ENCODE data around the gene SKI. TPM values are rescaled to one million over a fixed set of nuclear protein-coding genes. Genes with fewer than 3 reads are reported as not detected.

Gene SKI
- total RNA-seq, 2 experiments from 2014 or later = 4.7 to 11.7 TPM

DNA sequence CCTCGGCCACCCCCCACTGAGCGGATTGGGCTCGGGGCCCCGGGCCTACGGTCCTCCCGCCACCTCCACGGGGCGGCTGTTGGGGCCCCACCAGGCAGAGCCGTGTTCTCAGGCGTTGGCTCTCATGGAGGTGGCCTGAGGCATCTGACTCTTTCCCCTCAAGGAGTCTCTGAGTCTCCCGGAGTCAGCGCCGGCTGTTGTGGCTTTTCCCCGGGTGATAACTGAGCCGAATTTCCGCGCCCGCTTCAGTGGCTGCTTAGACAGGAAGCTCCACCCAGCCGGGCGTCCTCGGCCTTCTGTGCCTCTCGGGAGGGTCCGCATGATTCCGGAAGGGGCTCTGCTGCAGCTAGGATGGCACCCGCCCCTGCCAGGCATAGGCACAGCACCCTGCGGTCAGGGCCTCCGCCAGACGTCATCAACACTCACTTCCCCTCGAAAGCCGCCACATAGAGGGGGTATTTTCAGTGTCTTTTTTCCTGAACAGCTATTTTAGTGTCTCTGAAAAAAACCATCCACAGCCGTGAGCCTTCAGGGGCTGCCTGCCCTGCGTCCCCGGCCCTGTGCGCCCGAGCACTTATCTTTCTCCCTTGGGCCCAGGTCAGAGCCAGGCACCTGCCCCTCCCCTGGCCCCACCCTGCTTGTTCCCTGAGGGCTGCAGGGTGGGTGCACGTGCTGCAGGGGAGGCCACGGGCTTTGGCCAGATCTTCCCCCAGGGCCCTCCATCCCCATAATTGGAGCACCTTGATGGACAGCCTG lies 72.9 kb downstream of the SKI start:
- Histone ChIP-seq H3K4me3 (ENCODE audit: low read depth, low read length, poor library complexity, severe bottlenecking) (peak overlapping the region; percentile 63), H4K20me1 (ENCODE audit: insufficient read depth, low read length) (no peaks in the 10 kb centered on the region), H2AFZ (ENCODE audit: low read length) (peak overlapping the region; percentile 33; the same call in 1 of the 2 replicates), H3K79me2 (ENCODE audit: insufficient read depth, low read depth, low read length) (no peaks in the 10 kb centered on the region), H3K4me2 (ENCODE audit: low read length) (peak overlapping the region; percentile 96), H3K36me3 (ENCODE audit: insufficient read depth, low read length) (no peaks in the 10 kb centered on the region), H3K9me2 (ENCODE audit: insufficient read depth, low read length) (no peaks in the 10 kb centered on the region), H3K9me3 (ENCODE audit: low read length) (no peaks in the 10 kb centered on the region), H3K4me1 (ENCODE audit: insufficient read depth, low read length, poor library complexity, severe bottlenecking) (peaks cover 26% of the 10 kb centered on the region), H3K27ac (ENCODE audit: low read depth, low read length, poor library complexity, severe bottlenecking) (peak overlapping the region; percentile 84)
- intact Hi-C loops (cut with micrococcal nuclease; ENCODE audit: unreplicated experiment) = loop anchor here (2.0 to 5.0 kb wide), 2 partner anchors 42 to 104 kb away; no protein-coding TSS in a partner anchor
- peak; percentile 90 for DNase-seq (ENCODE audit: low spot score)
- BruUV-seq (replicated peaks) = no TSS peak
- CTCF ChIA-PET (ENCODE audit: unreplicated experiment) = no interaction called here
- POLR2A ChIA-PET = interaction anchor here (0.7 to 0.9 kb wide), 2 partner anchors 11 to 69 kb away, joined by 3 to 4 read pairs; no protein-coding TSS in a partner anchor
- TF ChIP-seq, protein P1, sequence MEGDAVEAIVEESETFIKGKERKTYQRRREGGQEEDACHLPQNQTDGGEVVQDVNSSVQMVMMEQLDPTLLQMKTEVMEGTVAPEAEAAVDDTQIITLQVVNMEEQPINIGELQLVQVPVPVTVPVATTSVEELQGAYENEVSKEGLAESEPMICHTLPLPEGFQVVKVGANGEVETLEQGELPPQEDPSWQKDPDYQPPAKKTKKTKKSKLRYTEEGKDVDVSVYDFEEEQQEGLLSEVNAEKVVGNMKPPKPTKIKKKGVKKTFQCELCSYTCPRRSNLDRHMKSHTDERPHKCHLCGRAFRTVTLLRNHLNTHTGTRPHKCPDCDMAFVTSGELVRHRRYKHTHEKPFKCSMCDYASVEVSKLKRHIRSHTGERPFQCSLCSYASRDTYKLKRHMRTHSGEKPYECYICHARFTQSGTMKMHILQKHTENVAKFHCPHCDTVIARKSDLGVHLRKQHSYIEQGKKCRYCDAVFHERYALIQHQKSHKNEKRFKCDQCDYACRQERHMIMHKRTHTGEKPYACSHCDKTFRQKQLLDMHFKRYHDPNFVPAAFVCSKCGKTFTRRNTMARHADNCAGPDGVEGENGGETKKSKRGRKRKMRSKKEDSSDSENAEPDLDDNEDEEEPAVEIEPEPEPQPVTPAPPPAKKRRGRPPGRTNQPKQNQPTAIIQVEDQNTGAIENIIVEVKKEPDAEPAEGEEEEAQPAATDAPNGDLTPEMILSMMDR (conservative IDR thresholded peaks at IDR 0.05; ENCODE audit: low read length) = no peak
- TF ChIP-seq EZH2phosphoT487 (IDR thresholded peaks at IDR 0.05; ENCODE audit: borderline replicate concordance, low read depth, low read length) = no peak

DNA sequence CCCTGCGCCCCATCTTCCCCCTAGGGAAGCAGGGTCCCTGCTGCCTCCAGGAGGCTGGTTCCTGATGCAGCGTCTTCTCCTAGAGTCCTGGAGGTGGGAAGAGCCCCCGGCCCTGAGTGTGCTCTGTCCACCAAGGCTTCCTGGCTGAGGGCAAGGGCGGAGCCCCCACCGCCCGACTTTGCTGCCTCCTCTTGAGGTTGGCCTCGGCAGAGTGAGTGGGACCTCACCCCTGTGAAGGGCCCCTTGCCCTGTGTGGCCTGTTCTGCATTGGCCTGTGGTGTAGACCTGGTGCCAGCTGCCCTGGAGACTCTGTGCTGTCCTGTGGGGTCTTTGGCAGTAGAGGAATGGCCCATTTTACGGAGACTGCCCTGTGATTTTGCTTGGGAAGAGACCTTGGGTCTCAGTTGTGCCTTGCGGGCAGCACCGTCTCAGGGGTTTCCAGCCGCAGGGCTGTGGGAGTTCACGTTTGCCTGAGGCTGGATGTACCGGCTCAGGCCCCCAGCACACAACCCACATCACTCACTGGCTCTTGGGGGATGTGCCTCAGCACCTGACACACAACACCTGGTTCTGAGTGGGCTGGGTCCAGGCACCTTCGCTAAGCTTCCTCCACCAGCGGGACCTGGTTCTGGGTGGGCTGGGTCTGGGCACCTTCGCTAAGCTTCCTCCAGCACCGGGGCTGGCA lies 73.6 kb downstream of the SKI start:
- Histone ChIP-seq H3K4me1 (ENCODE audit: insufficient read depth, low read length, poor library complexity, severe bottlenecking) (peaks cover 26% of the 10 kb centered on the region), H3K79me2 (ENCODE audit: insufficient read depth, low read depth, low read length) (no peaks in the 10 kb centered on the region), H2AFZ (ENCODE audit: low read length) (no peak overlapping the region), H4K20me1 (ENCODE audit: insufficient read depth, low read length) (no peaks in the 10 kb centered on the region), H3K4me2 (ENCODE audit: low read length) (peak overlapping the region; percentile 96), H3K27ac (ENCODE audit: low read depth, low read length, poor library complexity, severe bottlenecking) (peak overlapping the region; percentile 84), H3K9me3 (ENCODE audit: low read length) (no peaks in the 10 kb centered on the region), H3K4me3 (ENCODE audit: low read depth, low read length, poor library complexity, severe bottlenecking) (peak overlapping the region; percentile 63), H3K9me2 (ENCODE audit: insufficient read depth, low read length) (no peaks in the 10 kb centered on the region), H3K36me3 (ENCODE audit: insufficient read depth, low read length) (no peaks in the 10 kb centered on the region)
- DNase-seq (ENCODE audit: low spot score) = no peak
- BruUV-seq (replicated peaks) = no TSS peak
- intact Hi-C loops (cut with micrococcal nuclease; ENCODE audit: unreplicated experiment) = loop anchor here (2.0 to 5.0 kb wide), 2 partner anchors 43 to 104 kb away; no protein-coding TSS in a partner anchor
- TF ChIP-seq, protein P1 (conservative IDR thresholded peaks at IDR 0.05; ENCODE audit: low read length) = no peak
- no peak for TF ChIP-seq EZH2phosphoT487 (IDR thresholded peaks at IDR 0.05; ENCODE audit: borderline replicate concordance, low read depth, low read length)
- CTCF ChIA-PET (ENCODE audit: unreplicated experiment) = no interaction called here
- POLR2A ChIA-PET = interaction anchor here (0.7 to 0.9 kb wide), 2 partner anchors 10 to 70 kb away, joined by 3 to 4 read pairs; no protein-coding TSS in a partner anchor

Data from OCI-LY7 (cell line).